ENCODE data around the gene ELMO1. TPM values are rescaled to one million over a fixed set of nuclear protein-coding genes. Genes with fewer than 3 reads are reported as not detected.

Gene ELMO1
- total RNA-seq, 1 donor from 2014 or later = 0.69 TPM

DNA sequence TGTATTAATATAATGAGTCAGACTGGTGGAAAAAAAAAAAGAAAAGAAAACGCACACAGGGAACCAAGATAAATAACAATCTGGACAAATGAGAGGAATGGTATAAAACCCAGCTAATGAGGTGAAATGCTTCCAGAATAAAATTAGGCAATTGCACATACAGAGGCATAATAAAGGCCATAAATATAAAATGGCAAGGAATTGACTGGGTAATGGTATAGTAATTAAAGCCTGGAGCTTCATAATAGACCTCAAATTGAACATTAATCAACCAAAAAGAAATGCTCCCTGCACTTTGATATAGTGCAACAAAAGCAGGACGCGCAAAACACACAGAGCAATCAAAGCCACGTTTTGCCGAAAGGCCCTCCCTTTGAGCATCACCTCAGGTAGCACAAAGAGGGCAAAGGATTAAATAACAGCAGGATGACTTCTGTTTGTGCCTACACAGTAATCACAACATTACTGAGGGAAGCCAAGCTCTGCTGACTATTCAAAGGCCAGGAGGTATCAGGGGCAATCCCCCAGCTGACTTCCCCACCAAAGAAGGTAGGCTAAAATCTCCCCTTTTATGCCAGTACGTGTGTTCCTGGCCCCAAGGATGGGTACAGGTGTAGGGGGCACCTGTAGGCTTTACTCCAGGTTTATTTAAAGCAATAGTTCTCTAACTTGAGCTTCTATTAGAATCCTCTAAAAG lies 343.7 kb downstream of the ELMO1 start:
- no peak for DNase-seq (ENCODE audit: low read depth)
- no peak overlapping the region for H3K4me3 ChIP-seq (ENCODE audit: low read depth, low read length)
- no peak for TF ChIP-seq CTCF (conservative IDR thresholded peaks at IDR 0.05; ENCODE audit: low read depth, low read length)

- no peak for DNase-seq (ENCODE audit: low read depth)
- no peak for TF ChIP-seq CTCF (conservative IDR thresholded peaks at IDR 0.05; ENCODE audit: low read depth, low read length)
- no peak overlapping the region for H3K4me3 ChIP-seq (ENCODE audit: low read depth, low read length)
Observed at GRCh38 chr7:37102518-37103137, 346.0 kb downstream of the ELMO1 start.

DNA sequence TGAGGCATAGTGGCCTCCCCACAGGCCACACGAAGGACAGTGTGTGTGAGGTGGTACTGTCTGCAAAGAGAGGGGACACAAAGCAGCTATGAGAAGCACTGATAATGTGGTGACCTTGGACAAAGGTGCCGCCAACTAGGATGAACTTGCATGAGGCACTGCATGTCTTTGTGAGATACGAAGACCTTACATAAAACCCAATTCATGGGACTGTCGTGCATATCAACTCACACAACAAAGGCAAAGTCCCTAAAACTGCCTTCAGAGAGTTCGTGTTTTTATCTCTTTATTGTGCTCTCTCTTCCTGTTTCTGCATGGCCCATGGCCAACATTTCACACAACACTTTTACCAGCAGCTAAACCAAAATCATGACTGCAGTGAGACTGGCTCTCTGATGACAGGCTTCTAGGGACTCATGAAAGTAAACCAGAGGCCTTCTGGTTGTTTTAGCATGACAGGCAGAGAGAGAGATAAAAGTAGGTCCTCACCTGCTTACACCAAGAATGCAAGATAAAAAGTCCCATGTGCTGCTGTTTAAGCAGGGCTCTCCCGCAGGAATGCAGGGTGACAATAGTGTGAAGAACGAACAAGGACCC lies 347.8 kb downstream of the ELMO1 start:
- H3K4me3 ChIP-seq (ENCODE audit: low read depth, low read length) = no peak overlapping the region
- TF ChIP-seq CTCF (conservative IDR thresholded peaks at IDR 0.05; ENCODE audit: low read depth, low read length) = no peak
- no peak for DNase-seq (ENCODE audit: low read depth)

DNA sequence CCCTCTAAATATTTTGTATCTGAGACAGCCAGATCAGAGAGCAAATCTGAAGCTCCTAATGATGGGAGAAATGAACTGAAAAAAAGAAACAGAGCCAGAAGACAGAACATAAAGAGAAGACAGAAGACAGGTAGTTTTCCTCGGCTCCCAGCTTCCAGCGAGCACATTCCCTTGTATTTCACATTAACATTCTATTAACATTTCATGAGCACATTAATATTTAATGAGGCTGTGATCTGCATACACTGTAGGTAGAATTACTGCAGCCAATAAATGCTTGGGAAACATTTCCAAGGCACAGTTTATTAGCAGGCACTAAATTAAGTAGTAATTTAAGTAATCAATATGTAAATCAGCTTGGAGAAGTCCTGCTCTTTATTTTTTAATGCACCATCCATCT lies 349.9 kb downstream of the ELMO1 start:
- no peak overlapping the region for H3K4me3 ChIP-seq (ENCODE audit: low read depth, low read length)
- no peak for DNase-seq (ENCODE audit: low read depth)
- no peak for TF ChIP-seq CTCF (conservative IDR thresholded peaks at IDR 0.05; ENCODE audit: low read depth, low read length)

- no peak for DNase-seq (ENCODE audit: low read depth)
- H3K4me3 ChIP-seq (ENCODE audit: low read depth, low read length) = no peak overlapping the region
- TF ChIP-seq CTCF (conservative IDR thresholded peaks at IDR 0.05; ENCODE audit: low read depth, low read length) = no peak
Observed at GRCh38 chr7:37097983-37098382, 350.7 kb downstream of the ELMO1 start.

GRCh38 chr7:37097276-37097675 lies 351.4 kb downstream of the ELMO1 start:
- no peak for TF ChIP-seq CTCF (conservative IDR thresholded peaks at IDR 0.05; ENCODE audit: low read depth, low read length)
- no peak for DNase-seq (ENCODE audit: low read depth)

More at GRCh38 chr7:37097276-37097675, 351.4 kb downstream of the ELMO1 start:
- H3K4me3 ChIP-seq (ENCODE audit: low read depth, low read length) = no peak overlapping the region

All from epithelial cell of proximal tubule (primary cell).